Transverse colon (tissue), 4 donors: ENCODE data around the gene SIPA1L3. TPM values are rescaled to one million over a fixed set of nuclear protein-coding genes. Genes with fewer than 3 reads are reported as not detected.
A peak's percentile ranks its signal among the peaks of the same experiment; 100 is the strongest.

Source experiments
- DNase-seq: peaks from one replicate; pipeline ENCODE4 v3.0.0-alpha.2; 2019
- H3K27ac ChIP-seq, 4 donors: fragments of 200-600 bp; sonication (generic); 2 replicates each; pipeline ENCODE4 v1.5.1; 2016 to 2018; ENCODE audit warnings: inconsistent platforms in 4 of 4
- H3K27me3 ChIP-seq: fragments of 200-600 bp; sonication (generic); 2 replicates; pipeline ENCODE4 v1.5.1; 2017; ENCODE audit warnings: inconsistent platforms
- H3K36me3 ChIP-seq, 4 donors: fragments of 200-600 bp; sonication (generic); 2 replicates each; pipeline ENCODE4 v1.5.1; 2017 to 2019; ENCODE audit warnings: inconsistent platforms in 4 of 4
- H3K4me1 ChIP-seq, 4 donors: fragments of 200-600 bp; sonication (generic); 2 replicates each; pipeline ENCODE4 v1.5.1; 2017 to 2020; ENCODE audit warnings: inconsistent platforms in 4 of 4
- H3K4me3 ChIP-seq, 4 donors: fragments of 200-600 bp; sonication (generic); 1 replicate in 1 of 4; 2 replicates in 3 of 4; pipeline versions ENCODE4 v1.5.1 to v1.6.1; 2017 to 2019; ENCODE audit warnings: inconsistent platforms in 4 of 4
- H3K9me3 ChIP-seq, 2 donors: fragments of 200-600 bp; sonication (generic); 2 replicates each; pipeline ENCODE4 v1.5.1; 2017 to 2019; ENCODE audit warnings: inconsistent platforms in 2 of 2
- EP300 ChIP-seq: sonication (generic); formaldehyde crosslinking; IDR thresholded peaks from one replicate; pipeline ENCODE4 v1.6.1; 2017; ENCODE audit warnings: antibody characterized with exemption, low read depth
- POLR2A ChIP-seq: fragments of 450-650 bp; IDR thresholded peaks from one replicate; pipeline ENCODE4 v1.6.1; 2016; ENCODE audit warnings: antibody characterized with exemption, mild to moderate bottlenecking, moderate library complexity
- POLR2AphosphoS5 ChIP-seq, 3 donors: sonication (generic); formaldehyde crosslinking; IDR thresholded peaks; one replicate each; pipeline ENCODE4 v1.6.1; 2016; ENCODE audit warnings: antibody characterized with exemption in 3 of 3
- WGBS, 2 donors: methylation state at CpG; one replicate each; pipeline ENCODE4 v1.1.5; 2018; ENCODE audit warnings: low coverage in 1 of 2; 5-methylcytosine and 5-hydroxymethylcytosine counted together
- in situ Hi-C, 4 donors: fragments of 200-750 bp; cut with MboI; loops; one replicate each; pipeline versions ENCODE4 v1.15.0 to v1.15.1; 2017; ENCODE audit warnings: low sequenced_read_pairs in 3 of 4, low pct_ligation_motif_present in 1 of 4, low pct_unique_long_range_greater_than_20kb in 1 of 4
- intact Hi-C: fragments of 100-400 bp; cut with DNase I; formaldehyde crosslinking; loops from one replicate; pipeline ENCODE4 v1.15.1; 2023; ENCODE audit warnings: low total_unique reads
- small RNA-seq, 4 donors: library from RNA; depleted of rRNA; stranded (forward); fragments of <200 nt; gene quantifications; one replicate each; pipeline ENCODE3, GENCODE V24; 2016
- total RNA-seq, 4 donors: library from RNA; depleted of rRNA; stranded (reverse); fragments of >200 nt; gene quantifications; one replicate each; pipeline ENCODE4 v1.1.0, GENCODE V29; 2016
- TF ChIP-seq, protein P1 (sequence below), 5 experiments: fragments of 200-600 bp in 3 of 5; fragments of 450-650 bp in 2 of 5; sonication (generic) in 3 of 5; IDR thresholded peaks; 1 replicate in 2 of 5; 2 replicates in 3 of 5; pipeline ENCODE4 v1.5.1; 2016 to 2017; ENCODE audit warnings: antibody characterized with exemption in 5 of 5, inconsistent platforms in 3 of 5, mild to moderate bottlenecking in 2 of 5, moderate library complexity in 1 of 5

SIPA1L3 gene
- total RNA-seq, 4 donors from 2014 or later = 191 to 284 (median 231) TPM

- no peaks in the 10 kb centered on the region for H3K36me3 ChIP-seq
- TF ChIP-seq, protein P1, sequence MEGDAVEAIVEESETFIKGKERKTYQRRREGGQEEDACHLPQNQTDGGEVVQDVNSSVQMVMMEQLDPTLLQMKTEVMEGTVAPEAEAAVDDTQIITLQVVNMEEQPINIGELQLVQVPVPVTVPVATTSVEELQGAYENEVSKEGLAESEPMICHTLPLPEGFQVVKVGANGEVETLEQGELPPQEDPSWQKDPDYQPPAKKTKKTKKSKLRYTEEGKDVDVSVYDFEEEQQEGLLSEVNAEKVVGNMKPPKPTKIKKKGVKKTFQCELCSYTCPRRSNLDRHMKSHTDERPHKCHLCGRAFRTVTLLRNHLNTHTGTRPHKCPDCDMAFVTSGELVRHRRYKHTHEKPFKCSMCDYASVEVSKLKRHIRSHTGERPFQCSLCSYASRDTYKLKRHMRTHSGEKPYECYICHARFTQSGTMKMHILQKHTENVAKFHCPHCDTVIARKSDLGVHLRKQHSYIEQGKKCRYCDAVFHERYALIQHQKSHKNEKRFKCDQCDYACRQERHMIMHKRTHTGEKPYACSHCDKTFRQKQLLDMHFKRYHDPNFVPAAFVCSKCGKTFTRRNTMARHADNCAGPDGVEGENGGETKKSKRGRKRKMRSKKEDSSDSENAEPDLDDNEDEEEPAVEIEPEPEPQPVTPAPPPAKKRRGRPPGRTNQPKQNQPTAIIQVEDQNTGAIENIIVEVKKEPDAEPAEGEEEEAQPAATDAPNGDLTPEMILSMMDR (IDR thresholded peaks at IDR 0.05) = no peak
- no peak for TF ChIP-seq POLR2A
- no peak for TF ChIP-seq EP300
- TF ChIP-seq POLR2AphosphoS5 (IDR thresholded peaks at IDR 0.05) = no peak
- peak overlapping the region; percentile 3 to 30 (median 16) for H3K4me3 ChIP-seq
- intact Hi-C loops (no loop called here), in situ Hi-C loops (no loop called here)
- peaks cover 22% of the 10 kb centered on the region for H3K27me3 ChIP-seq
- peak overlapping the region; percentile 83 to 92 (median 90) for H3K27ac ChIP-seq
- peaks cover 25 to 75% (median 37%) of the 10 kb centered on the region in 4 donors for H3K4me1 ChIP-seq
- WGBS, 2 donors = 40 to 79% methylated on average over 1 to 5 of the region's 5 CpGs
- DNase-seq = no peak
- H3K9me3 ChIP-seq = no peaks in the 10 kb centered on the region
Measured at GRCh38 chr19:38252385-38252784, 345.4 kb downstream of the SIPA1L3 start.

GRCh38 chr19:38252941-38253691 is 346.1 kb downstream of the SIPA1L3 start:
- Histone ChIP-seq H3K4me3 (peak overlapping the region in 3 of 4 donors; percentile 11 to 30 (median 21)), H3K27me3 (peaks cover 24% of the 10 kb centered on the region), H3K27ac (peak overlapping the region; percentile 83 to 92 (median 90)), H3K36me3 (no peaks in the 10 kb centered on the region), H3K9me3 (no peaks in the 10 kb centered on the region), H3K4me1 (peaks cover 25 to 69% (median 35%) of the 10 kb centered on the region in 4 donors)
- in situ Hi-C loops = no loop called here
- intact Hi-C loops = no loop called here
- TF ChIP-seq EP300 = no peak
- TF ChIP-seq POLR2AphosphoS5 (IDR thresholded peaks at IDR 0.05) = peak in 2 of 3 donors; percentile 21 to 23
- TF ChIP-seq POLR2A = no peak
- WGBS, 2 donors = 46% methylated on average over 21 of the region's 21 CpGs; no CpG with 5 or more reads in 1 of the 2 donors
- DNase-seq = no peak

GRCh38 chr19:38253788-38254187 is 346.8 kb downstream of the SIPA1L3 start:
- peaks cover 25 to 65% (median 32%) of the 10 kb centered on the region in 4 donors for H3K4me1 ChIP-seq
- 72% methylated on average over 3 of the region's 5 CpGs; no CpG with 5 or more reads in 1 of the 2 donors for WGBS, 2 donors
- TF ChIP-seq, protein P1 (IDR thresholded peaks at IDR 0.05) = no peak
- TF ChIP-seq POLR2A (no peak), POLR2AphosphoS5 (IDR thresholded peaks at IDR 0.05) (no peak), EP300 (no peak)
- H3K9me3 ChIP-seq = no peaks in the 10 kb centered on the region
- peak overlapping the region in 3 of 4 donors; percentile 11 to 30 (median 21) for H3K4me3 ChIP-seq
- H3K27ac ChIP-seq = peak overlapping the region; percentile 83 to 92 (median 90)
- in situ Hi-C loops = no loop called here
- intact Hi-C loops = loop anchor here (2.0 kb wide), 1 partner anchor 67 kb away; no protein-coding TSS in a partner anchor
- no peaks in the 10 kb centered on the region for H3K36me3 ChIP-seq
- DNase-seq = no peak
- H3K27me3 ChIP-seq = peaks cover 24% of the 10 kb centered on the region

GRCh38 chr19:38255383-38256014 is 348.5 kb downstream of the SIPA1L3 start:
- 20 to 56% methylated on average over 2 to 17 of the region's 17 CpGs for WGBS, 2 donors
- TF ChIP-seq POLR2A (no peak), POLR2AphosphoS5 (IDR thresholded peaks at IDR 0.05) (no peak), EP300 (no peak)
- TF ChIP-seq, protein P1 (IDR thresholded peaks at IDR 0.05) = no peak
- Histone ChIP-seq H3K27me3 (peaks cover 24% of the 10 kb centered on the region), H3K4me3 (peak overlapping the region; percentile 44 to 65 (median 52)), H3K27ac (peak overlapping the region; percentile 83 to 92 (median 90)), H3K9me3 (no peaks in the 10 kb centered on the region), H3K4me1 (peaks cover 22 to 60% (median 27%) of the 10 kb centered on the region in 4 donors), H3K36me3 (no peaks in the 10 kb centered on the region)
- intact Hi-C loops = loop anchor here (2.0 kb wide), 1 partner anchor 65 kb away; no protein-coding TSS in a partner anchor
- no peak for DNase-seq
- in situ Hi-C loops = no loop called here

Small RNA genes lying within 50 kb of the gene (small RNA-seq; reads per million reads assigned to genes)
- 0 reads per million in 4 donors for gene RN7SL663P

Other genes with a start within 250 kb of the SIPA1L3 start
- 1 to 10 TPM in 3 of 4 donors, under 1 TPM in 1; 0.37 to 6.5 (median 2.8) TPM for gene ZNF607, start 187.4 kb upstream of the SIPA1L3 start, total RNA-seq
- gene ZNF573, start 127.6 kb upstream of the SIPA1L3 start, total RNA-seq = 10 to 100 TPM in 1 of 4 donors, 1 to 10 TPM in 2, under 1 TPM in 1; 0.75 to 29.3 (median 5.5) TPM
- gene WDR87, start 614 bp upstream of the SIPA1L3 start, total RNA-seq = not detected